ENCODE data around the gene C3orf62. TPM values are rescaled to one million over a fixed set of nuclear protein-coding genes. Genes with fewer than 3 reads are reported as not detected.
A peak's percentile ranks its signal among the peaks of the same experiment; 100 is the strongest.

C3orf62 gene
- total and polyA plus RNA-seq, 9 of the 15 experiments (the other 6 are each of a cell fraction or from before 2014, with no cell fraction given) = 1.3 to 5.7 (median 3.4) TPM

GRCh38 chr3:49238274-49239127 lies 38.5 kb downstream of the C3orf62 start (continued):
- no peak for TF ChIP-seq FOXP4 (CRISPR knock-in tag; IDR thresholded peaks at IDR 0.05; ENCODE audit: borderline replicate concordance)
- TF ChIP-seq ZHX1 (conservative IDR thresholded peaks at IDR 0.05; ENCODE audit: low read length) = no peak
- peak; percentile 92 for TF ChIP-seq NFIC (IDR thresholded peaks at IDR 0.05)
- TF ChIP-seq ZNF253 (CRISPR knock-in tag; conservative IDR thresholded peaks at IDR 0.05) = no peak
- peak; percentile 85 to 95 for TF ChIP-seq ARNT (IDR thresholded peaks at IDR 0.05)
- TF ChIP-seq DNMT1 (IDR thresholded peaks at IDR 0.05) = 0 out of 2 replicates have a peak, but pooled peaks have one; percentile 23
- TF ChIP-seq ZC3H4 (CRISPR knock-in tag; IDR thresholded peaks at IDR 0.05; ENCODE audit: borderline replicate concordance) = no peak
- TF ChIP-seq STAT5A (IDR thresholded peaks at IDR 0.05; ENCODE audit: borderline replicate concordance, low read length) = peak; percentile 81
- TF ChIP-seq ELK3 (CRISPR knock-in tag; IDR thresholded peaks at IDR 0.05) = no peak
- TF ChIP-seq ASH1L (IDR thresholded peaks at IDR 0.05; ENCODE audit: borderline replicate concordance, low read depth, partially characterized antibody) = no peak
- no peak for TF ChIP-seq NFE2L1 (tag; IDR thresholded peaks at IDR 0.05; ENCODE audit: borderline replicate concordance, low read depth)
- no peak for TF ChIP-seq PHF20 (IDR thresholded peaks at IDR 0.05; ENCODE audit: partially characterized antibody)
- TF ChIP-seq RCOR1 (IDR thresholded peaks at IDR 0.05; ENCODE audit: borderline replicate concordance in 1 of 2, low read depth in 2 of 2, low read length in 2 of 2) = peak; percentile 27 to 73
- no peak for TF ChIP-seq NR3C1 (CRISPR knock-in tag; IDR thresholded peaks at IDR 0.05)
- peak in 1 of 2 experiments; percentile 51; a peak in 1 of 4 replicates for TF ChIP-seq NONO (IDR thresholded peaks at IDR 0.05; ENCODE audit: low read depth in 2 of 2, low read length in 1 of 2)
- no peak for TF ChIP-seq HNRNPLL (IDR thresholded peaks at IDR 0.05; ENCODE audit: low read depth, low read length, poor library complexity, severe bottlenecking)
- TF ChIP-seq ELF2 (CRISPR knock-in tag; IDR thresholded peaks at IDR 0.05) = 0 out of 2 replicates have a peak, but pooled peaks have one; percentile 41
- TF ChIP-seq ZNF740 (CRISPR knock-in tag; IDR thresholded peaks at IDR 0.05) = no peak
- TF ChIP-seq ZNF740 (tag; IDR thresholded peaks at IDR 0.05) = peak in 1 of 2 experiments; percentile 62; a peak in 1 of 4 replicates
- no peak for TF ChIP-seq RBM17 (IDR thresholded peaks at IDR 0.05; ENCODE audit: borderline replicate concordance, low read depth, low read length)
- TF ChIP-seq ZNF589 (CRISPR knock-in tag; IDR thresholded peaks at IDR 0.05; ENCODE audit: low read depth) = peak; percentile 98
